HCT116 (cell line): Measurements from ENCODE around the gene PRKCD.

ENCODE experiments used
- ZFX ChIP-seq: fragments of 450-650 bp; IDR thresholded peaks from 2 replicates; pipeline ENCODE4 v1.6.1; 2017
- TF ChIP-seq, protein P1 (sequence below), 3 experiments: fragments of 200-600 bp in 1 of 3; sonication (generic) in 1 of 3; IDR thresholded peaks in 2 of 3; conservative IDR thresholded peaks in 1 of 3; 2 replicates each; pipeline ENCODE4 v1.5.1; 2012 to 2017; ENCODE audit warnings: low read depth in 2 of 3, low read length in 2 of 3, antibody characterized with exemption in 1 of 3, borderline replicate concordance in 1 of 3, control low read depth in 1 of 3, mild to moderate bottlenecking in 1 of 3, mixed read lengths in 1 of 3, mixed run types in 1 of 3, moderate library complexity in 1 of 3; ENCODE audit not compliant: insufficient read depth in 1 of 3

- no peak for TF ChIP-seq ZFX
- TF ChIP-seq, protein P1, sequence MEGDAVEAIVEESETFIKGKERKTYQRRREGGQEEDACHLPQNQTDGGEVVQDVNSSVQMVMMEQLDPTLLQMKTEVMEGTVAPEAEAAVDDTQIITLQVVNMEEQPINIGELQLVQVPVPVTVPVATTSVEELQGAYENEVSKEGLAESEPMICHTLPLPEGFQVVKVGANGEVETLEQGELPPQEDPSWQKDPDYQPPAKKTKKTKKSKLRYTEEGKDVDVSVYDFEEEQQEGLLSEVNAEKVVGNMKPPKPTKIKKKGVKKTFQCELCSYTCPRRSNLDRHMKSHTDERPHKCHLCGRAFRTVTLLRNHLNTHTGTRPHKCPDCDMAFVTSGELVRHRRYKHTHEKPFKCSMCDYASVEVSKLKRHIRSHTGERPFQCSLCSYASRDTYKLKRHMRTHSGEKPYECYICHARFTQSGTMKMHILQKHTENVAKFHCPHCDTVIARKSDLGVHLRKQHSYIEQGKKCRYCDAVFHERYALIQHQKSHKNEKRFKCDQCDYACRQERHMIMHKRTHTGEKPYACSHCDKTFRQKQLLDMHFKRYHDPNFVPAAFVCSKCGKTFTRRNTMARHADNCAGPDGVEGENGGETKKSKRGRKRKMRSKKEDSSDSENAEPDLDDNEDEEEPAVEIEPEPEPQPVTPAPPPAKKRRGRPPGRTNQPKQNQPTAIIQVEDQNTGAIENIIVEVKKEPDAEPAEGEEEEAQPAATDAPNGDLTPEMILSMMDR (IDR thresholded peaks at IDR 0.05 in 2 of 3, conservative IDR thresholded peaks at IDR 0.05 in 1 of 3; ENCODE audit: borderline replicate concordance in 1 of 3, insufficient read depth in 1 of 3, low read depth in 2 of 3, low read length in 2 of 3), result no peak
These were observed 56.2 kb downstream of the PRKCD start for GRCh38 chr3:53217175-53217574.
